ENCODE results near the gene KCNN3.

KCNN3 gene

GRCh38 chr1:154764773-154765172 lies 105.3 kb downstream of the KCNN3 start:
- no peak overlapping the region for H3K4me3 ChIP-seq (ENCODE audit: low read depth in 1 of 2, low read length in 1 of 2)
- no peak overlapping the region for H3K27ac ChIP-seq
- peaks cover 61% of the 10 kb centered on the region for H3K27me3 ChIP-seq
- H3K36me3 ChIP-seq: no peaks in the 10 kb centered on the region
- no peaks in the 10 kb centered on the region for H3K9me3 ChIP-seq
- TF ChIP-seq, protein P1, sequence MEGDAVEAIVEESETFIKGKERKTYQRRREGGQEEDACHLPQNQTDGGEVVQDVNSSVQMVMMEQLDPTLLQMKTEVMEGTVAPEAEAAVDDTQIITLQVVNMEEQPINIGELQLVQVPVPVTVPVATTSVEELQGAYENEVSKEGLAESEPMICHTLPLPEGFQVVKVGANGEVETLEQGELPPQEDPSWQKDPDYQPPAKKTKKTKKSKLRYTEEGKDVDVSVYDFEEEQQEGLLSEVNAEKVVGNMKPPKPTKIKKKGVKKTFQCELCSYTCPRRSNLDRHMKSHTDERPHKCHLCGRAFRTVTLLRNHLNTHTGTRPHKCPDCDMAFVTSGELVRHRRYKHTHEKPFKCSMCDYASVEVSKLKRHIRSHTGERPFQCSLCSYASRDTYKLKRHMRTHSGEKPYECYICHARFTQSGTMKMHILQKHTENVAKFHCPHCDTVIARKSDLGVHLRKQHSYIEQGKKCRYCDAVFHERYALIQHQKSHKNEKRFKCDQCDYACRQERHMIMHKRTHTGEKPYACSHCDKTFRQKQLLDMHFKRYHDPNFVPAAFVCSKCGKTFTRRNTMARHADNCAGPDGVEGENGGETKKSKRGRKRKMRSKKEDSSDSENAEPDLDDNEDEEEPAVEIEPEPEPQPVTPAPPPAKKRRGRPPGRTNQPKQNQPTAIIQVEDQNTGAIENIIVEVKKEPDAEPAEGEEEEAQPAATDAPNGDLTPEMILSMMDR (IDR thresholded peaks at IDR 0.05): no peak
- H3K4me1 ChIP-seq (ENCODE audit: control insufficient read depth in 1 of 2, insufficient read depth in 1 of 2, low read depth in 1 of 2, low read length in 1 of 2): peaks cover 9 to 10% of the 10 kb centered on the region in 2 experiments

- TF ChIP-seq, protein P1 (IDR thresholded peaks at IDR 0.05): no peak
- H3K27ac ChIP-seq: no peak overlapping the region
- no peaks in the 10 kb centered on the region for H3K9me3 ChIP-seq
- H3K4me1 ChIP-seq (ENCODE audit: control insufficient read depth in 1 of 2, insufficient read depth in 1 of 2, low read depth in 1 of 2, low read length in 1 of 2): peaks cover 9 to 10% of the 10 kb centered on the region in 2 experiments
- H3K4me3 ChIP-seq (ENCODE audit: low read depth in 1 of 2, low read length in 1 of 2): no peak overlapping the region
- peaks cover 67% of the 10 kb centered on the region for H3K27me3 ChIP-seq
- H3K36me3 ChIP-seq: no peaks in the 10 kb centered on the region
Measured at GRCh38 chr1:154764181-154764580, 105.9 kb downstream of the KCNN3 start.

- H3K27ac ChIP-seq: no peak overlapping the region
Measured at GRCh38 chr1:154760469-154760933, 109.6 kb downstream of the KCNN3 start.

DNA sequence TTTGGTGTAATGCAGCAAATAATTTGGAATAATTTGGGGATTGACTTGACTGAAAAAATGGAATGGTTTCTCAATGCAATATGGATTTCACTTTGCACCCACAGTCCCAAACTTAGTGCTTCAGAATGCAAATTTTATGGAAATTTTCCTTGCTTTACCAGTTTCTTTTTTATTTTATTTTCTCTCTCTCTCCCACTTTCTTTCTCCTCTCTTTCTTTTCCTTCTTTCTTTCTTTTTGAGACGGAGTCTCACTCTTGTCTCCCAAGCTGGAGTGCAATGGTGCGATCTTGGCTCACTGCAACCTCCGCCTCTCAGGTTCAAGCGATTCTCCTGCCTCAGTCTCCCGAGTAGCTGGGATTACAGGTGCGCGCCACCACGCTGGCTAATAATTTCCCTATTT lies 110.3 kb downstream of the KCNN3 start:
- H3K9me3 ChIP-seq: no peaks in the 10 kb centered on the region
- no peak overlapping the region for H3K27ac ChIP-seq
- no peaks in the 10 kb centered on the region for H3K36me3 ChIP-seq
- TF ChIP-seq, protein P1 (IDR thresholded peaks at IDR 0.05): no peak
- H3K27me3 ChIP-seq: peaks cover 71% of the 10 kb centered on the region
- peaks cover 9 to 10% of the 10 kb centered on the region in 2 experiments for H3K4me1 ChIP-seq (ENCODE audit: control insufficient read depth in 1 of 2, insufficient read depth in 1 of 2, low read depth in 1 of 2, low read length in 1 of 2)
- peak overlapping the region in 1 of 2 experiments; percentile 42 for H3K4me3 ChIP-seq (ENCODE audit: low read depth in 1 of 2, low read length in 1 of 2)

More at GRCh38 chr1:154760469-154760933, 109.6 kb downstream of the KCNN3 start:
- H3K4me3 ChIP-seq (ENCODE audit: low read depth in 1 of 2, low read length in 1 of 2): peak overlapping the region in 1 of 2 experiments; percentile 42
- TF ChIP-seq, protein P1 (IDR thresholded peaks at IDR 0.05): peak; percentile 74
- H3K9me3 ChIP-seq: no peaks in the 10 kb centered on the region
- peaks cover 77% of the 10 kb centered on the region for H3K27me3 ChIP-seq
- H3K36me3 ChIP-seq: no peaks in the 10 kb centered on the region
- peaks cover 9 to 10% of the 10 kb centered on the region in 2 experiments for H3K4me1 ChIP-seq (ENCODE audit: control insufficient read depth in 1 of 2, insufficient read depth in 1 of 2, low read depth in 1 of 2, low read length in 1 of 2)

GRCh38 chr1:154759196-154759595 lies 110.9 kb downstream of the KCNN3 start:
- TF ChIP-seq, protein P1 (IDR thresholded peaks at IDR 0.05): no peak
- H3K27ac ChIP-seq: no peak overlapping the region
- no peaks in the 10 kb centered on the region for H3K36me3 ChIP-seq
- no peaks in the 10 kb centered on the region for H3K9me3 ChIP-seq
- H3K4me1 ChIP-seq (ENCODE audit: control insufficient read depth in 1 of 2, insufficient read depth in 1 of 2, low read depth in 1 of 2, low read length in 1 of 2): peaks cover 9 to 10% of the 10 kb centered on the region in 2 experiments
- no peak overlapping the region for H3K4me3 ChIP-seq (ENCODE audit: low read depth in 1 of 2, low read length in 1 of 2)
- H3K27me3 ChIP-seq: peaks cover 65% of the 10 kb centered on the region
